Measurements from ENCODE around the gene ZFAND6.
"Not testable (repeated sequence)": the region's sequence is repeated elsewhere in the genome, so short reads cannot be mapped to it uniquely, and the experiment has no call there.

ZFAND6 gene

GRCh38 chr15:80058851-80059785, at the start of gene ZFAND6:
ZFAND6 (plus strand) TSS chr15:80059676; CDS start chr15:80120345, 60,669 bp downstream.
- DNase-seq (ENCODE audit: extremely low read depth in 1 of 2, low read depth in 1 of 2), result peak; percentile 81 to 92

GRCh38 chr15:80010131-80010673, 49.3 kb upstream of the ZFAND6 start:
- DNase-seq (ENCODE audit: extremely low read depth in 1 of 2, low read depth in 1 of 2), result no peak

GRCh38 chr15:80011041-80011523, 48.4 kb upstream of the ZFAND6 start:
- not testable (repeated sequence) for DNase-seq (ENCODE audit: extremely low read depth in 1 of 2, low read depth in 1 of 2)

GRCh38 chr15:80011596-80011995, 47.9 kb upstream of the ZFAND6 start:
- no peak for DNase-seq (ENCODE audit: extremely low read depth in 1 of 2, low read depth in 1 of 2)

- DNase-seq (ENCODE audit: extremely low read depth in 1 of 2, low read depth in 1 of 2), result no peak
These were observed 47.3 kb upstream of the ZFAND6 start for GRCh38 chr15:80012060-80012726.

- DNase-seq (ENCODE audit: extremely low read depth in 1 of 2, low read depth in 1 of 2), result not testable (repeated sequence)
These were observed 45.3 kb upstream of the ZFAND6 start for GRCh38 chr15:80014186-80014585.

GRCh38 chr15:80015156-80015555, 44.3 kb upstream of the ZFAND6 start:
- DNase-seq (ENCODE audit: extremely low read depth in 1 of 2, low read depth in 1 of 2), result no peak

GRCh38 chr15:80016506-80016905, 43.0 kb upstream of the ZFAND6 start:
- DNase-seq (ENCODE audit: extremely low read depth in 1 of 2, low read depth in 1 of 2), result not testable (repeated sequence)

GRCh38 chr15:80017139-80017538, 42.3 kb upstream of the ZFAND6 start:
- DNase-seq (ENCODE audit: extremely low read depth in 1 of 2, low read depth in 1 of 2), result not testable (repeated sequence)

- no peak for DNase-seq (ENCODE audit: extremely low read depth in 1 of 2, low read depth in 1 of 2)
These were observed 40.2 kb upstream of the ZFAND6 start for GRCh38 chr15:80019168-80019745.

- DNase-seq (ENCODE audit: extremely low read depth in 1 of 2, low read depth in 1 of 2), result not testable (repeated sequence)
These were observed 39.3 kb upstream of the ZFAND6 start for GRCh38 chr15:80020149-80020548.

- no peak for DNase-seq (ENCODE audit: extremely low read depth in 1 of 2, low read depth in 1 of 2)
These were observed 38.7 kb upstream of the ZFAND6 start for GRCh38 chr15:80020731-80021130.

- DNase-seq (ENCODE audit: extremely low read depth in 1 of 2, low read depth in 1 of 2), result no peak
These were observed 33.2 kb upstream of the ZFAND6 start for GRCh38 chr15:80026310-80026709.

- no peak for DNase-seq (ENCODE audit: extremely low read depth in 1 of 2, low read depth in 1 of 2)
These were observed 32.7 kb upstream of the ZFAND6 start for GRCh38 chr15:80026754-80027153.

GRCh38 chr15:80028937-80029336, 30.5 kb upstream of the ZFAND6 start:
- DNase-seq (ENCODE audit: extremely low read depth in 1 of 2, low read depth in 1 of 2), result no peak

GRCh38 chr15:80031841-80032240, 27.6 kb upstream of the ZFAND6 start:
- DNase-seq (ENCODE audit: extremely low read depth in 1 of 2, low read depth in 1 of 2), result no peak

GRCh38 chr15:80034629-80035028, 24.8 kb upstream of the ZFAND6 start:
- no peak for DNase-seq (ENCODE audit: extremely low read depth in 1 of 2, low read depth in 1 of 2)

GRCh38 chr15:80036071-80036470, 23.4 kb upstream of the ZFAND6 start:
- no peak for DNase-seq (ENCODE audit: extremely low read depth in 1 of 2, low read depth in 1 of 2)

- DNase-seq (ENCODE audit: extremely low read depth in 1 of 2, low read depth in 1 of 2), result no peak
These were observed 17.8 kb upstream of the ZFAND6 start for GRCh38 chr15:80041494-80042253.

GRCh38 chr15:80042568-80042967, 16.9 kb upstream of the ZFAND6 start:
- no peak for DNase-seq (ENCODE audit: extremely low read depth in 1 of 2, low read depth in 1 of 2)

All from activated CD8-positive, alpha-beta memory T cell treated with anti-CD3 and anti-CD28 coated beads for 1 hour (primary cell).